ENCODE results near the gene NIPA2. TPM values are rescaled to one million over a fixed set of nuclear protein-coding genes. Genes with fewer than 3 reads are reported as not detected.

The NIPA2 gene
- total and polyA plus RNA-seq, 8 donors, result 1.2 to 280 (median 37.7) TPM

DNA sequence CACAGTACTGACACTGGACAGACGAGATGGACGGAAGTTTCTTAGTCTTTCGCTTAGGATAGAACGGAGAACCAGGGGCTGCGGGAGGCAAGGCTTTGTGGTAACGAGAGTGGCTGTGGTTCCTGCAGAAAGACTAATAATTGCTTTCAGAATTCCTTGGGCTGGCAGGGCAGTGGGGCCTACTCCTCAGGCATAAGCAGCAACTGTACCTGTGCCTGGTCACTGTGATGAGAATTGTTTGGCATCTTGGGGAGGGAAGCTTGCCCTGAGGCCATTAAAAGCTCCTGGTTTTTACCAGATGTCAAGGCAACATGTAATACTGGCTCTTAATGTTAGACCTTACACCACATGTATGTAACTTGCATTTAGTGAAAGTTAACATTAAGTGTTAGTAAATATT is 7.6 kb downstream of the NIPA2 start:
- TF ChIP-seq EP300 (IDR thresholded peaks at IDR 0.05) (no peak), POLR2A (IDR thresholded peaks at IDR 0.05) (no peak), CTCF (IDR thresholded peaks at IDR 0.05) (no peak), POLR2AphosphoS5 (IDR thresholded peaks at IDR 0.05) (no peak)
- no peak for DNase-seq
- Histone ChIP-seq H3K36me3 (peaks cover 3 to 90% (median 58%) of the 10 kb centered on the region in 4 donors), H3K9me3 (no peaks in the 10 kb centered on the region), H3K27me3 (no peaks in the 10 kb centered on the region), H3K4me3 (no peak overlapping the region), H3K4me1 (peaks cover 3 to 24% (median 13%) of the 10 kb centered on the region in 4 donors), H3K27ac (no peak overlapping the region)
- intact Hi-C loops (cut with DNase I; ENCODE audit: low total_unique reads), result no loop called here
- 88 to 95% (median 92%) methylated on average over 6 of the region's 6 CpGs for WGBS, 5 donors

- peaks cover 0 to 10% (median 0%) of the 10 kb centered on the region in 4 donors for H3K4me1 ChIP-seq
- intact Hi-C loops (cut with DNase I; ENCODE audit: low total_unique reads), result no loop called here
- no peaks in the 10 kb centered on the region for H3K27me3 ChIP-seq
- no peak for TF ChIP-seq POLR2AphosphoS5 (IDR thresholded peaks at IDR 0.05)
- no peak for TF ChIP-seq CTCF (IDR thresholded peaks at IDR 0.05)
- TF ChIP-seq POLR2A (IDR thresholded peaks at IDR 0.05), result no peak
- no peak for TF ChIP-seq EP300 (IDR thresholded peaks at IDR 0.05)
- no peaks in the 10 kb centered on the region for H3K9me3 ChIP-seq
- peaks cover 25 to 96% (median 76%) of the 10 kb centered on the region in 4 donors for H3K36me3 ChIP-seq
- no peak overlapping the region for H3K4me3 ChIP-seq
- WGBS, 5 donors, result 83 to 91% (median 86%) methylated on average over 3 of the region's 3 CpGs
- DNase-seq, result no peak
- H3K27ac ChIP-seq, result no peak overlapping the region
These were observed 11.6 kb downstream of the NIPA2 start for GRCh38 chr15:22850055-22850454.

DNA sequence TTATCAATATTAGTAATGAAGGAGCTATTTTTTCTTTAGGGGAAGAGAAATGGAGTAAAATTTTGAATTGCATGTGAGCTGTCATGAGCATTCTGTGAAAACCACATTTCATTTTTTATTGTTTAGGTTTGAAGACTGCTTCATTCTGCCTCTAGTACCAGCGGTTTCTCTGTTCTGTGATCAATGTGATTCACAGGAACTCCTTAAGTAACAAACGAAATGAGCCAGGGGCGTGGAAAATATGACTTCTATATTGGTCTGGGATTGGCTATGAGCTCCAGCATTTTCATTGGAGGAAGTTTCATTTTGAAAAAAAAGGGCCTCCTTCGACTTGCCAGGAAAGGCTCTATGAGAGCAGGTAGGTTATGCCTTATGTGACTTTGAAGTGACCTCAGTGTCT is 13.0 kb downstream of the NIPA2 start:
- H3K27me3 ChIP-seq, result no peaks in the 10 kb centered on the region
- TF ChIP-seq CTCF (IDR thresholded peaks at IDR 0.05) (no peak), POLR2A (IDR thresholded peaks at IDR 0.05) (no peak), EP300 (IDR thresholded peaks at IDR 0.05) (no peak), POLR2AphosphoS5 (IDR thresholded peaks at IDR 0.05) (no peak)
- no peaks in the 10 kb centered on the region for H3K4me1 ChIP-seq
- WGBS, 5 donors, result 80 to 89% (median 84%) methylated on average over 4 of the region's 4 CpGs
- no peak for DNase-seq
- intact Hi-C loops (cut with DNase I; ENCODE audit: low total_unique reads), result no loop called here
- H3K9me3 ChIP-seq, result no peaks in the 10 kb centered on the region
- no peak overlapping the region for H3K4me3 ChIP-seq
- no peak overlapping the region for H3K27ac ChIP-seq
- peaks cover 33 to 93% (median 81%) of the 10 kb centered on the region in 4 donors for H3K36me3 ChIP-seq

DNA sequence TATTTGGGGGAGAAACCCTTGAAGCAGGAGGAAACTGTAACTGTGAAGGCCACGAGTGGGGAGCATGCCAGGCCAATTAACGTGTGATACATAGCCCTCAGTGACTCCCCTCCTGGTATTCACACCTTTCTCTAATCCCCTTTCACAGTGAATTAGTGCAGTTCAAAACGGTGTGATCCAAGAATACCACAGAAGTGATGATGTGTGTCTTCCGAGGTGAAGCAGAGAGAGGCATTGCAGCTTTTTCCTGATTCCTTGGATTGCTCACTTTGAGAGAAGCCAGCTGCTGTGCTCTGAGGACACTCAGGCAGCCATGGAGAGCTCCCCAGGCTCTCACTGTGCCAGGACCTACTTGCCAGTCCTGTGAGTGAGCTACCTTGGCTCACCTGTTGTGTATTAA is 17.3 kb downstream of the NIPA2 start:
- DNase-seq, result no peak

More for the DNA sequence above, 17.3 kb downstream of the NIPA2 start:
- Histone ChIP-seq H3K4me3 (no peak overlapping the region), H3K9me3 (no peaks in the 10 kb centered on the region), H3K27ac (no peak overlapping the region), H3K36me3 (peaks cover 43 to 95% (median 91%) of the 10 kb centered on the region in 4 donors), H3K4me1 (no peaks in the 10 kb centered on the region), H3K27me3 (no peaks in the 10 kb centered on the region)
- 62 to 73% (median 68%) methylated on average over 4 of the region's 4 CpGs for WGBS, 5 donors
- intact Hi-C loops (cut with DNase I; ENCODE audit: low total_unique reads), result no loop called here
- TF ChIP-seq POLR2A (IDR thresholded peaks at IDR 0.05) (no peak), POLR2AphosphoS5 (IDR thresholded peaks at IDR 0.05) (no peak), CTCF (IDR thresholded peaks at IDR 0.05) (no peak), EP300 (IDR thresholded peaks at IDR 0.05) (no peak)
